HG02870 (cell line): ENCODE results near the gene AGPS.
"Not testable (repeated sequence)": the region's sequence is repeated elsewhere in the genome, so short reads cannot be mapped to it uniquely, and the experiment has no call there.

Source experiments
- ATAC-seq: cut with Tn5 transposase; IDR thresholded peaks from one replicate; pipeline ENCODE4 v1.9.1; 2021; ENCODE audit warnings: mild to moderate bottlenecking, moderate library complexity; ENCODE audit not compliant: unreplicated experiment

AGPS gene

GRCh38 chr2:177466337-177467195 is 74.0 kb downstream of the AGPS start:
- ATAC-seq, result no peak

DNA sequence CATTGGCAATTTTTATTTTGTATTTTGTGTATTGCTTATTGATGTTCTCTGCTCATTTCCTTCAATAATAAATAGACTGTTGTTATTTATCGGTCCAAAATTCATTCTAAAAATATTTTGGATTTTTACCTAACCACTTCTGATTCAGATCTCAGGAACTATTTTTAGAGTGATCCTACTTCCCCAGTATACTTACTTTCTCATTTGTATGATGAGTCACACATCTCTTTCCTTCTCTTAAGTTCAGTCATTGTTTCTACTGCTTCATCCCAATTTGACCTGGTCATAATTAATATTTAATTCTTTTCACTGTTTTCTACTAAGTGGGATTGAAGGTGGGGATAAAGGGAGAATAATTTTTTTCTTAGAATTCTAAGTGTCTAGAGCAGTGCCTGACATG is 75.1 kb downstream of the AGPS start:
- ATAC-seq, result no peak

- ATAC-seq, result no peak
Observed at GRCh38 chr2:177471990-177472389, 79.4 kb downstream of the AGPS start.

GRCh38 chr2:177474301-177474700 is 81.7 kb downstream of the AGPS start:
- ATAC-seq, result no peak

DNA sequence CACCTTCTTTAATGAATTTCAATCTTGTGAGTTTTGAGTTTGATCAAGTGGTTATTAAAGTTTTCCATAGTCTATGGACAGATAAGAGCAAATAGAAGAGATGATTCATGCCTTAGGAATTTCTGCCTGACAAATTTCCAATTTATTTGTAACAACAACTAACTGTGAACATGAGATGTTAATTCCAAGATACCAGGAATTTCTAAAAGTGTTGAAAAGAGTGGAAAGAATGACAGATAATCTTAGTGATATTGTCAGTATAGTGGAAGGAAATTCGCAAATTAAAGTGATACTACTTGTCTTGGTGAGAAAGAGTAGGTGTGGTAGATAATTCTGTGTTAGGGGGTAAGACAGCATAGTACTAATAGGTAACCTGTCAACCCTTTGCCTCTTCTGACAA is 82.4 kb downstream of the AGPS start:
- no peak for ATAC-seq

DNA sequence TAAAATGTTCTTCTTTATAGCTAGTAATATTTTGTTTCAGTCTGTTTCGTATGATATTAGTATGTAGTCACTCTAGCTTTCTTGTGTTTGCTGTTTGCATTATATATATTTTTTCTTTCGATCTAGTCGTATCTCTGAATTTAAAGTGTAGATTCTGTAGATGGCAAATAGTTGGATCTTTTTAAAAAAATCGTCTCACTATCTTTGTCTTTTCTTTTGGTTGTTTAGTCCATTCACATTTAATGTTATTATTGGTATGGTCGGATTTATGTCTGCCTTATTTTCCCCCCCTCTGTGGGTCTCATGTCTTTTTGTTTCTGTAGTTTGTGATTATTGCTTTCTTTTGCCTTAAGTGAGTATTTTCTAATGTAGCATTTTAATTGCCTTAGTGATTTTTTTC is 84.3 kb downstream of the AGPS start:
- no peak for ATAC-seq

GRCh38 chr2:177478029-177478428 is 85.5 kb downstream of the AGPS start:
- ATAC-seq, result no peak

- no peak for ATAC-seq
Observed at GRCh38 chr2:177478907-177479306, 86.3 kb downstream of the AGPS start.

DNA sequence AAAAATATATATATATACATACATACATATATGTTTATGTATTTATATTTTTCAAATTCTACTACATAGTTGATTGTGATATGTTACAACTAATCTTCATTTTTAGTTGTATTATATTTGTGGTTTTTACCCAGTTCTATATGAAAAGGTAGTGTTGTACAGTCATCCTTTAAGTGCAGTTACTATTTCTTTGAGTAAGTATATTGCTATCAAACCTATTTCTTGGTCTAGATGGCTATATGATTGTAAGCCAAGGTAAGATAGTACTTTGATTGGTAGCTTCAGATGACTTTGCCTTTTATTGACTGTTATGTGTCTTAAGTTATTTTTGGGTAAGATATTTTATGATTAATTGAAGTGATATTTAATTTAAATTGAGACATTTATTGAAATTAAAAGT is 89.6 kb downstream of the AGPS start:
- ATAC-seq, result no peak

DNA sequence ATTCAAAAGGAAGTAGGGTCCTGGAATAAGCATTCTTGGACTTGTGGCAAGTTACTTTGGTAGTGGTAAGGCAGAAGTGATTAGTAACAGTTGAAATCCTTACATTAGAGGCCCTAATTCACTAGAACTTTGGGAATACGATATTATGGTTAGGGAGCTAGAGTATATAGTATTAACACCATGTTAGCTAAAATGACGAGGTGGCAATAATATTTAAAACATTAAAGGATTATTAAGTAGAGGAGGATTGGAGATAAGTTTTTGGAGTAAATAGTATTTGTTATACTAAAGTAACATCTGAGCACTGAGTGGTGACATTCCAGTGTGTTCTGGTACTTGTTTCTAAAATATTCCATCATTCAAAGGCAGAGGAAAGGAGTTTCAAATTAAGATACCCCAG is 91.0 kb downstream of the AGPS start:
- no peak for ATAC-seq

DNA sequence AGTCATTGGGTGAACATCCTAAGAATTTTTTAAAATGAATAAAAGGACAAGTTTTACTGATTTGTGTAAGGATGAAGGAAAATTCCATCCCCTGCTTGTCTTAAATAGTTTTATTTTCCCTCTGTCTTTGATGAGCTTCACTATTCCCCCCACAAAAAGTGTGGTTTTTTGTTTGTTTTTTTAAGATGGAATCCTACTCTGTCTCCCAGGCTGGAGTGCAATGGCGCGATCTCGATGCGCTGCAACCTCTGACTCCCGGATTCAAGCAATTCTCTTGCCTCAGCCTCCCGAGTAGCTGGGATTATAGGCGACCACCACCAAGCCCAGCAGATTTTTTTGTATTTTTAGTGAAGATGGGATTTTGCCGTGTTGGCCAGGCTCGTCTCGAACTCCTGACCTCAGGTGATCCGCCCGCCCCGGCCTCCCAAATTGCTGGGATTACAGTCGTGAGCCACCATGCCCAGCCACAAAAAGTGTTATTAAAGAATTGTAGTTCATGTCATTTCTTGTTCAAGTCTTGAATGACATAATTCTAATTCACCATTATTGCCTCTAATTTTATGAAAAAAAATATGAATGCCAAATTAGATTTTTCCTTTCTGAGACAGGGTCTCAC is 91.7 kb downstream of the AGPS start:
- no peak for ATAC-seq

DNA sequence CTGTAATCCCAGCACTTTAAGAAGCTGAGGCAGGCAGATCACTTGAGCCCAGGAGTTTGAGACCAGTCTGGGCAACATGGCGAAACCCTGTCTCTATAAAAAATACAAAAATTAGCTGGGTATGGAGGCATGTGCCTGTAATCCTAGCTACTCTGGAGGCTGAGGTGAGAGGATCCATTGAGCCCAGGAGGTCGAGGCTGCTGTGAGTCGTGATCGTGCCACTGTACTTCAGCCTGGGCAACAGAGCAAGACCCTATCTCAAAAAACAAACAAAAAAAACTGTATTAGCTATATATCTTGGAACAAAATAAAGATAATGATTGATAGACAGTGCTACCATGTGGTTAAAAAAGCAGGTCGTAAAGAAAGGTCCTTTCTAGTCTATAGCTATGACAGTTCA is 93.1 kb downstream of the AGPS start:
- not testable (repeated sequence) for ATAC-seq

DNA sequence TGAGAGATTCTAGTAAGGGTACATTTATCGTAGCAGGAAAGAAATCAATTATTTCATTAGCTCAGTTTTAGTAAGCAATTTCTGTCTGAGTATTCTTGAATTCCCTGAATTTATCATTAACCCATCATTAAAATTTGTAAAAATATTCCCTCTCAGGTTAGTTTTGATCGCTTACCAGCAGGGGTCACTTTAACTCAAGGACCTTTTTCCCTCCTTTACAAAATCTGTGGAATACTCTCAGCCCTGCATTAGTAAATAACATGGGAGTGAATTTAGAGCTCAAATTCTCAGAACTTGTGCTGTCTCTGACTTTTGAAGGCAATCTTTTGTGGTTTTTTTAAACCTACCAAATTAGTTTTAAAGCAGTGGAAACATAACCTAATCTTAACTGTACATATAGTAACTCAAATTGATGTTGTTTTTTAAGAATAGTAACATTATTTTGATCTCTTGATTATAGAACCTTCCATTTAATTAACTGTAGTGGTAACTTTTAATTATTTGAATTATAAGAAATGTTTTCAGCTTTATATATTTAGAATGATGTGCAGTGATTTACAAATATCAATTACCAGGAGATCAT is 97.2 kb downstream of the AGPS start:
- no peak for ATAC-seq

- ATAC-seq, result no peak
Observed at GRCh38 chr2:177495945-177496344, 103.4 kb downstream of the AGPS start.

DNA sequence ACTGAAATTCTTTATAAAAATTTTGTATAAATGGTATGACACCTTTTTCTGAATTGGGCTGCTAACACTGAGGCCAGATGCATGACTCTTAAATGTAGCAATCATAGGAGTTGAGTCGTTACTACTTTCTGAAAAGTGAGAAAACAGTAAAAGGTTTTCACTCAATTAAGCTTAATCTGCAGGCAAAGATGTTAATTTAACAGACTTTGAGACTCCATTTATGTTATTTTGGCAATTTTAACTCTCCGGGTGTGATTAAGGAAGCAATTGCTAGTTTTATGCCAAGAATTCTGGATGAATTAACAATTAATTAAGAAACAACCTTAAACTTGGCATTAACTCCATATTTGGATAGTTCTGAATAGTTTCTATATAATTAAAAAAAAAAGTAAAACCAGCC is 104.3 kb downstream of the AGPS start:
- ATAC-seq, result no peak

- no peak for ATAC-seq
Observed at GRCh38 chr2:177501186-177501585, 108.6 kb downstream of the AGPS start.

- ATAC-seq, result no peak
Observed at GRCh38 chr2:177506505-177506904, 113.9 kb downstream of the AGPS start.

DNA sequence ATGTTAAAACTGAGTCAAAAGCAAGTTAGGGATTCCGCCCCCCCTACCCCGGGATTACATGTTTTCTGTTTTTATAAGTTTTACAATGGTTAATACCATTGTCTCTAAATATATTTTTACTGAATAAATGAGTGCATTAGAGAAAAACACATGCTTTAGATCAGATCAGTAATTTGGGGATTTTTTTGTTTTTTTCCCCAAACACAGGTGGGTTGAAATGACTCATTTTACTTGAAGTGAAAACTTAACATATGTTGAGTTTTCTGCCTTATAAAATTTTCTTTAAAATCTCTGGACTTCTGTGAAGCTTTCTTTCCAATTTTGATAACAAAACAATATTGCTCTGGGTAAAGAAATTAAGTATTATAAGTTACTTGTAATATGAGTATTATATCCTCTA is 114.4 kb downstream of the AGPS start:
- ATAC-seq, result no peak

DNA sequence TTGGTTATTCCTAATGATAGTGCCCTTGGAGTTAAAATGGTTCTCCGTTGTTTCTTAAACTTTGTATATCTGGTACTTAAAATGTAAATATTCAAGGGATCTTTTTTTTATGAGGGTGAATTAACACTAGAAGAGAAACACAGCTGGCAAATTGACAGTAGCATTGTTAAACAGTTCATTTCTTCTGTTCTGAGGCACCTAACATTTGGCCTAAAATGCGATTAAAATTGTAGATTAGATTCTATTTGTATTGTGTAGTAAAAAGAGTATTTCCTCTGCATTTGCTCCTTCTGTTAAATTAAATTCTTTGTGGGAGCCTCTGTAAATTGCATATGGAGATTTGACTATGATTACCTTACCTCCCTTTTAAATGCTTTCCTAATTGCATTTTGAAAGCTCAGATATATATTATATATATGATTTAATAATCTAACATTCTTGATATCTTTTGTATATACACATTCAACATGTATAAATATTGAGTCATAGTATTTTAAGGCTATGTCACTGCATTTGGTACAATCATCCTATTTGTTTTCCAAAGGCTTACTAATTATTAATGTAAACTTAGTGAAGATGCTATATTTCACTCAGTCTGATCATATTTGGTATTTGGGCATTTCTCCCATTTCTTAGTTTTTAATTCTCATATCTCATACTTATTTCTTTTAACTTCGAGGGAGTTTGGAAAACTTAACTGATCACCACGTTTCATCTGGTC is 124.4 kb downstream of the AGPS start:
- no peak for ATAC-seq

DNA sequence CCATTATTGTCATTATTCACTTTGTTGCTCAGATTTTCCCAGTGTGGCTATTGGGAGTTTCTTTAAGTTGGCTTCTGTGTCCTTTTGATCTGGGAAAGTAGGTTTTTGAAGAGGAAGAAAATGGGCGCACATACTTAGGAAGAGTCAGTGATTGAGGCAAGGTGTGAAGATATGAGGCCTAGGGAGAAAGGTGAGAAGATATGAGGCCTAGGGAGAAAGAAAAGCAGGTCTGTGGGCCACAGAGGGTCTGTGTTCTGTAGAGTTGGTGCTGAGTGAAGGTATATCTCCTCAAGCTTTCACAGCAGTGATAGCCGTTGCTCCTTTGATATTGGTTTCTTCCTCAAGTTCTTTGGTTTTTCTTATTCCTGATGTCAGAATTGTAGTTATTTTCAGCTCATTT is 126.2 kb downstream of the AGPS start:
- no peak for ATAC-seq

GRCh38 chr2:177519534-177520115 is 127.1 kb downstream of the AGPS start:
- ATAC-seq, result no peak
